HepG2 (cell line): ENCODE data around the gene CNNM3. TPM values are rescaled to one million over a fixed set of nuclear protein-coding genes. Genes with fewer than 3 reads are reported as not detected.

Source experiments
- CBX2 ChIP-seq, 2 experiments: fragments of 200-600 bp in 1 of 2; sonication (generic); formaldehyde crosslinking in 1 of 2; IDR thresholded peaks; 2 replicates each; pipeline versions ENCODE4 v1.7.0 to v1.8.1; 2018 to 2022; ENCODE audit warnings: low read depth in 2 of 2, low read length in 1 of 2, mild to moderate bottlenecking in 1 of 2, missing genetic modification reagents in 1 of 2
- FOXO1 ChIP-seq: sonication (generic); formaldehyde crosslinking; IDR thresholded peaks from 2 replicates; pipeline ENCODE4 v1.4.0; 2020; ENCODE audit warnings: missing genetic modification reagents
- KLF15 ChIP-seq: sonication (generic); formaldehyde crosslinking; IDR thresholded peaks from 2 replicates; pipeline ENCODE4 v1.8.1; 2023; ENCODE audit warnings: borderline replicate concordance, mild to moderate bottlenecking, inconsistent platforms, missing genetic modification reagents, mixed read lengths
- MATR3 ChIP-seq: sonication (generic); formaldehyde crosslinking; IDR thresholded peaks from 2 replicates; pipeline ENCODE4 v1.4.0; 2020; ENCODE audit warnings: missing genetic modification reagents
- MED13 ChIP-seq: sonication (generic); formaldehyde crosslinking; IDR thresholded peaks from 2 replicates; pipeline ENCODE4 v1.5.0; 2020; ENCODE audit warnings: missing genetic modification reagents
- MTA1 ChIP-seq: sonication (generic); formaldehyde crosslinking; IDR thresholded peaks from 2 replicates; pipeline ENCODE4 v1.4.0; 2020; ENCODE audit warnings: missing genetic modification reagents, mild to moderate bottlenecking, borderline replicate concordance
- RAD21 ChIP-seq: fragments of 450-650 bp; formaldehyde crosslinking; IDR thresholded peaks from 2 replicates; pipeline ENCODE4 v1.5.0; 2020; ENCODE audit warnings: mild to moderate bottlenecking
- RAD51 ChIP-seq: fragments of 450-650 bp; IDR thresholded peaks from 2 replicates; pipeline ENCODE4 v1.6.1; 2016; ENCODE audit warnings: borderline replicate concordance
- RARG ChIP-seq: sonication (generic); formaldehyde crosslinking; IDR thresholded peaks from 2 replicates; pipeline ENCODE4 v1.4.0; 2020; ENCODE audit warnings: low read depth, mild to moderate bottlenecking, missing genetic modification reagents
- SIX1 ChIP-seq: sonication (generic); formaldehyde crosslinking; IDR thresholded peaks from 2 replicates; pipeline ENCODE4 v1.4.0; 2020; ENCODE audit warnings: missing genetic modification reagents, borderline replicate concordance
- SRSF4 ChIP-seq: fragments of 200-400 bp; formaldehyde crosslinking; IDR thresholded peaks from one replicate; pipeline ENCODE4 v1.6.1; 2018; ENCODE audit warnings: mild to moderate bottlenecking, low read depth, low read length, moderate library complexity; ENCODE audit not compliant: poor library complexity, severe bottlenecking
- TGIF2 ChIP-seq: IDR thresholded peaks from 2 replicates; pipeline ENCODE4 v1.6.1; 2016; ENCODE audit warnings: control low read depth, missing compliant biosample characterization
- ZFAT ChIP-seq: sonication (generic); formaldehyde crosslinking; conservative IDR thresholded peaks from 2 replicates; pipeline ENCODE4 v1.8.1; 2023; ENCODE audit warnings: missing genetic modification reagents, inconsistent platforms
- ZNF263 ChIP-seq: sonication (generic); formaldehyde crosslinking; IDR thresholded peaks from 2 replicates; pipeline ENCODE4 v1.4.0; 2020; ENCODE audit warnings: missing genetic modification reagents
- ZNF33B ChIP-seq: sonication (generic); formaldehyde crosslinking; IDR thresholded peaks from 2 replicates; pipeline ENCODE4 v1.5.1; 2020; ENCODE audit warnings: mild to moderate bottlenecking, missing genetic modification reagents
- polyA plus RNA-seq, 8 experiments: library from polyadenylated mRNA; depleted of rRNA in 3 of 8; stranded (reverse) in 7 of 8; unstranded in 1 of 8; fragments of >200 nt; fragmentation: Illumina TruSeq in 4 of 8; extraction: Trizol in 4 of 8; gene quantifications; 2 replicates each; pipeline versions ENCODE4 v1.2.1 to v1.2.3, GENCODE V29; 2011 to 2016; ENCODE audit warnings: low read depth in 4 of 8, missing spikeins in 1 of 8, mixed read lengths in 1 of 8; ENCODE audit not compliant: insufficient read depth in 1 of 8
- total RNA-seq, 5 experiments: library from RNA; depleted of rRNA; stranded (reverse); fragments of >200 nt; fragmentation: Illumina TruSeq; extraction: Trizol; gene quantifications; 2 replicates each; pipeline ENCODE4 v1.2.3, GENCODE V29; 2016; ENCODE audit warnings: low read depth in 1 of 5
- TF ChIP-seq, protein P1 (sequence below): IDR thresholded peaks from 2 replicates; pipeline ENCODE4 v1.6.1; 2016; ENCODE audit warnings: missing biosample characterization, missing genetic modification reagents, low read depth
- TF ChIP-seq, protein P2 (sequence below): sonication (generic); formaldehyde crosslinking; IDR thresholded peaks from 2 replicates; pipeline ENCODE4 v1.5.0; 2020; ENCODE audit warnings: missing genetic modification reagents, mild to moderate bottlenecking, borderline replicate concordance
- TF ChIP-seq, protein P3 (sequence below): sonication (generic); formaldehyde crosslinking; IDR thresholded peaks from 2 replicates; pipeline ENCODE4 v1.4.0; 2020; ENCODE audit warnings: missing genetic modification reagents
- TF ChIP-seq, protein P4 (sequence below): sonication (generic); formaldehyde crosslinking; IDR thresholded peaks from 2 replicates; pipeline ENCODE4 v1.8.1; 2022; ENCODE audit warnings: low read depth, mild to moderate bottlenecking, missing genetic modification reagents
- TF ChIP-seq, protein P5 (sequence below): sonication (generic); formaldehyde crosslinking; IDR thresholded peaks from 2 replicates; pipeline ENCODE4 v1.5.0; 2020; ENCODE audit warnings: missing genetic modification reagents

The CNNM3 gene
- total and polyA plus RNA-seq, 2 of the 13 experiments (the other 11 are each of a cell fraction or from before 2014, with no cell fraction given), result 21.2 to 27.9 TPM

DNA sequence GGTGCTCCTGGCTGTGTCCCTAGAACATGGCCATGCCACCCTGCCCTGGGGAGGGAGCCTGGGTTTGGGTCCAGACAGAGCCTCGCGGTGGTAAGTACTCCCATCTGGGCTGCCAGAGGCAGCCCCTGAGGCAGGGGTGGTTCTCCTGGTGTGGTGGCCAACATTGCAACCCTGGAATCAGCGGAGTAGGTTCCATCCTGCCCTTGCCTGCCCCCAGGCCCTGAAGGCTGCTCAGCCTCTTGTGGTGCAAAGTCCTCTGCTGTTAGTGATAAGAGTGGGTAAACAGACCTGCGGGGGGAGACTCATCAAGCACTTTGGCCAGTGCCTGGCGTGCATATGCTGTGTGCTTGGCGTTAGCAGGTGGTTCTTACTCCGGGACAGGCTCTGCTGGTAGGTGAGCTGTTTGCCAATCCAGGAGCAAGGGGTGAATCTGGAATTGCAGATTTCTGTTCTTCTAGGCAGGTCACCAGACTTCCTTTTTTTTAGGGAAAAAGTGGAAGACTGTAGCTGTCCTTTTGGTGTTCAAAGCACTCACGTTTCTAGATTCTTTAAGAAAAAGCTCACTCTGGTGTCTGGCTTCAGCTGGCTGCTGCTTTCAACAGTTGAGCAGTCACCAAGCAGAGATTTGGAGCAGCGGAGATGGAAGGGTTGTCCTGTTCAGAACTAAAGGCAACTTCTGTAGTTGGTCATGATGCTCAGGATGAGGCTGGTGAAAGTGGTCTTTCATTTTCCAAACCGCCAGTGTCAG, 3.2 kb downstream of the CNNM3 start (continued):
- TF ChIP-seq ZNF263 (CRISPR knock-in tag) (peak; percentile 70; the same call in 1 of the 2 replicates), ZFAT (CRISPR knock-in tag) (no peak), ZNF33B (CRISPR knock-in tag) (peak; percentile 83; the same call in 1 of the 2 replicates), SRSF4 (no peak), RARG (CRISPR knock-in tag) (no peak), MTA1 (CRISPR knock-in tag) (peak; percentile 99), FOXO1 (CRISPR knock-in tag) (peak; percentile 100), MED13 (CRISPR knock-in tag) (peak; percentile 88; the same call in 1 of the 2 replicates), MATR3 (CRISPR knock-in tag) (no peak), KLF15 (CRISPR knock-in tag) (no peak), RAD21 (CRISPR knock-in tag) (peak; percentile 52), CBX2 (IDR thresholded peaks at IDR 0.05; ENCODE audit: low read depth, low read length) (no peak), CBX2 (CRISPR knock-in tag; IDR thresholded peaks at IDR 0.05; ENCODE audit: low read depth) (0 out of 2 replicates have a peak, but pooled peaks have one; percentile 66), SIX1 (peak; percentile 71; the same call in 1 of the 2 replicates), TGIF2 (CRISPR knock-in tag) (peak; percentile 97), RAD51 (no peak)
- TF ChIP-seq, protein P1, sequence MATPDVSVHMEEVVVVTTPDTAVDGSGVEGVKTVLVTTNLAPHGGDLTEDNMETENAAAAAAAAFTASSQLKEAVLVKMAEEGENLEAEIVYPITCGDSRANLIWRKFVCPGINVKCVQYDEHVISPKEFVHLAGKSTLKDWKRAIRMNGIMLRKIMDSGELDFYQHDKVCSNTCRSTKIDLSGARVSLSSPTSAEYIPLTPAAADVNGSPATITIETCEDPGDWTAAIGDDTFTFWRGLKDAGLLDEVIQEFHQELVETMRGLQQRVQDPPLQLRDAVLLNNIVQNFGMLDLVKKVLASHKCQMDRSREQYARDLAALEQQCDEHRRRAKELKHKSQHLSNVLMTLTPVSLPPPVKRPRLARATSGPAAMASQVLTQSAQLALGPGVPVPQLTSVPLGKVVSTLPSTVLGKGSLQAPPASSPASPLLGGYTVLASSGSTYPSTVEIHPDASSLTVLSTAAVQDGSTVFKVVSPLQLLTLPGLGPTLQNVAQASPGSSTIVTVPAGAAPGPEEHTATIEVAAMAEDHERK (CRISPR knock-in tag), result no peak; the same call in 1 of the 2 replicates
- TF ChIP-seq, protein P2, sequence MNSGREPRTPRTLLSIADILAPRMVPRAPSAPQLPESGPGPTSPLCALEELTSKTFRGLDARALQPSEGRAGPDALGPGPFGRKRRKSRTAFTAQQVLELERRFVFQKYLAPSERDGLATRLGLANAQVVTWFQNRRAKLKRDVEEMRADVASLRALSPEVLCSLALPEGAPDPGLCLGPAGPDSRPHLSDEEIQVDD, result no peak
- TF ChIP-seq, protein P3, sequence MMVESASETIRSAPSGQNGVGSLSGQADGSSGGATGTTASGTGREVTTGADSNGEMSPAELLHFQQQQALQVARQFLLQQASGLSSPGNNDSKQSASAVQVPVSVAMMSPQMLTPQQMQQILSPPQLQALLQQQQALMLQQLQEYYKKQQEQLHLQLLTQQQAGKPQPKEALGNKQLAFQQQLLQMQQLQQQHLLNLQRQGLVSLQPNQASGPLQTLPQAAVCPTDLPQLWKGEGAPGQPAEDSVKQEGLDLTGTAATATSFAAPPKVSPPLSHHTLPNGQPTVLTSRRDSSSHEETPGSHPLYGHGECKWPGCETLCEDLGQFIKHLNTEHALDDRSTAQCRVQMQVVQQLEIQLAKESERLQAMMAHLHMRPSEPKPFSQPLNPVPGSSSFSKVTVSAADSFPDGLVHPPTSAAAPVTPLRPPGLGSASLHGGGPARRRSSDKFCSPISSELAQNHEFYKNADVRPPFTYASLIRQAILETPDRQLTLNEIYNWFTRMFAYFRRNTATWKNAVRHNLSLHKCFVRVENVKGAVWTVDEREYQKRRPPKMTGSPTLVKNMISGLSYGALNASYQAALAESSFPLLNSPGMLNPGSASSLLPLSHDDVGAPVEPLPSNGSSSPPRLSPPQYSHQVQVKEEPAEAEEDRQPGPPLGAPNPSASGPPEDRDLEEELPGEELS, result peak; percentile 98
- TF ChIP-seq, protein P4, sequence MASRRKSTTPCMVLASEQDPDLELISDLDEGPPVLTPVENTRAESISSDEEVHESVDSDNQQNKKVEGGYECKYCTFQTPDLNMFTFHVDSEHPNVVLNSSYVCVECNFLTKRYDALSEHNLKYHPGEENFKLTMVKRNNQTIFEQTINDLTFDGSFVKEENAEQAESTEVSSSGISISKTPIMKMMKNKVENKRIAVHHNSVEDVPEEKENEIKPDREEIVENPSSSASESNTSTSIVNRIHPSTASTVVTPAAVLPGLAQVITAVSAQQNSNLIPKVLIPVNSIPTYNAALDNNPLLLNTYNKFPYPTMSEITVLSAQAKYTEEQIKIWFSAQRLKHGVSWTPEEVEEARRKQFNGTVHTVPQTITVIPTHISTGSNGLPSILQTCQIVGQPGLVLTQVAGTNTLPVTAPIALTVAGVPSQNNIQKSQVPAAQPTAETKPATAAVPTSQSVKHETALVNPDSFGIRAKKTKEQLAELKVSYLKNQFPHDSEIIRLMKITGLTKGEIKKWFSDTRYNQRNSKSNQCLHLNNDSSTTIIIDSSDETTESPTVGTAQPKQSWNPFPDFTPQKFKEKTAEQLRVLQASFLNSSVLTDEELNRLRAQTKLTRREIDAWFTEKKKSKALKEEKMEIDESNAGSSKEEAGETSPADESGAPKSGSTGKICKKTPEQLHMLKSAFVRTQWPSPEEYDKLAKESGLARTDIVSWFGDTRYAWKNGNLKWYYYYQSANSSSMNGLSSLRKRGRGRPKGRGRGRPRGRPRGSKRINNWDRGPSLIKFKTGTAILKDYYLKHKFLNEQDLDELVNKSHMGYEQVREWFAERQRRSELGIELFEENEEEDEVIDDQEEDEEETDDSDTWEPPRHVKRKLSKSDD (CRISPR knock-in tag), result peak; percentile 74
- TF ChIP-seq, protein P5, sequence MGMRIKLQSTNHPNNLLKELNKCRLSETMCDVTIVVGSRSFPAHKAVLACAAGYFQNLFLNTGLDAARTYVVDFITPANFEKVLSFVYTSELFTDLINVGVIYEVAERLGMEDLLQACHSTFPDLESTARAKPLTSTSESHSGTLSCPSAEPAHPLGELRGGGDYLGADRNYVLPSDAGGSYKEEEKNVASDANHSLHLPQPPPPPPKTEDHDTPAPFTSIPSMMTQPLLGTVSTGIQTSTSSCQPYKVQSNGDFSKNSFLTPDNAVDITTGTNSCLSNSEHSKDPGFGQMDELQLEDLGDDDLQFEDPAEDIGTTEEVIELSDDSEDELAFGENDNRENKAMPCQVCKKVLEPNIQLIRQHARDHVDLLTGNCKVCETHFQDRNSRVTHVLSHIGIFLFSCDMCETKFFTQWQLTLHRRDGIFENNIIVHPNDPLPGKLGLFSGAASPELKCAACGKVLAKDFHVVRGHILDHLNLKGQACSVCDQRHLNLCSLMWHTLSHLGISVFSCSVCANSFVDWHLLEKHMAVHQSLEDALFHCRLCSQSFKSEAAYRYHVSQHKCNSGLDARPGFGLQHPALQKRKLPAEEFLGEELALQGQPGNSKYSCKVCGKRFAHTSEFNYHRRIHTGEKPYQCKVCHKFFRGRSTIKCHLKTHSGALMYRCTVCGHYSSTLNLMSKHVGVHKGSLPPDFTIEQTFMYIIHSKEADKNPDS, result peak; percentile 95; the same call in 1 of the 2 replicates
